ENCODE data around the gene NDUFS8.

GRCh38 chr11:68002938-68003845 lies 27.3 kb upstream of the NDUFS8 start:
- TF ChIP-seq CTCF (IDR thresholded peaks at IDR 0.05) (no peak), EP300 (IDR thresholded peaks at IDR 0.05; ENCODE audit: low read depth) (no peak)

All from transverse colon (tissue), 3 donors.